Endothelial cell of umbilical vein (primary cell): Measurements from ENCODE around the gene SLC12A7. TPM values are rescaled to one million over a fixed set of nuclear protein-coding genes. Genes with fewer than 3 reads are reported as not detected.

Experiments used
- BruUV-seq: library from RNA; stranded (reverse); fragments of 400-500 nt; replicated peaks from 2 replicates; lab custom pipeline; 2021; lab: Mats Ljungman, UMichigan
- CTCF ChIA-PET: fragments of 300-600, 350-600 bp; sonication (Branson Sonifier 250); formaldehyde crosslinking; loops from one replicate; lab custom pipeline; 2021; ENCODE audit warnings: antibody characterized with exemption, inconsistent platforms; lab: Charles Lee
- POLR2A ChIA-PET: fragments of 300-600, 350-600 bp; sonication (Branson Sonifier 250); formaldehyde crosslinking; loops from one replicate; lab custom pipeline; 2021; ENCODE audit warnings: antibody characterized with exemption, inconsistent platforms; lab: Charles Lee
- DNase-seq: peaks from one replicate; pipeline ENCODE4 v3.0.0-alpha.2; 2011; ENCODE audit warnings: low read depth, low spot score
- FAIRE-seq: peaks from 2 replicates; lab custom pipeline; 2011; peaks lifted over from hg19 to GRCh38; lab: Jason Lieb, UNC
- H2AFZ ChIP-seq: 2 replicates; pipeline ENCODE4 v1.6.0; 2012; ENCODE audit warnings: low read depth, low read length, control low read depth, inconsistent platforms
- H3K27ac ChIP-seq: 2 replicates; pipeline ENCODE4 v1.5.1; 2011; ENCODE audit warnings: low read depth, mild to moderate bottlenecking, control low read depth, low read length, moderate library complexity; ENCODE audit not compliant: insufficient read depth
- H3K27me3 ChIP-seq, 2 experiments: 2 replicates each; pipeline versions ENCODE4 v1.6.0 to v1.6.1; 2011; ENCODE audit warnings: low read length in 2 of 2, mixed read lengths in 1 of 2; ENCODE audit not compliant: control insufficient read depth in 2 of 2, insufficient read depth in 2 of 2
- H3K36me3 ChIP-seq, 2 experiments: 2 replicates in 1 of 2; 3 replicates in 1 of 2; pipeline ENCODE4 v1.5.1; 2011; ENCODE audit warnings: low read length in 2 of 2, mild to moderate bottlenecking in 1 of 2, moderate library complexity in 1 of 2; ENCODE audit not compliant: control insufficient read depth in 2 of 2, insufficient read depth in 2 of 2; ENCODE audit errors: extremely low read depth in 1 of 2
- H3K4me1 ChIP-seq: 3 replicates; pipeline ENCODE4 v1.5.1; 2011; ENCODE audit warnings: mild to moderate bottlenecking, low read length; ENCODE audit not compliant: control insufficient read depth, insufficient read depth; ENCODE audit errors: extremely low read depth
- H3K4me2 ChIP-seq: 2 replicates; pipeline ENCODE4 v1.6.1; 2011; ENCODE audit warnings: low read length, control low read depth, mixed read lengths; ENCODE audit not compliant: insufficient read depth
- H3K4me3 ChIP-seq, 3 experiments: fragments of 200-600 bp in 1 of 3; sonication (generic), shearing (Covaris generic) in 1 of 3; replicated peaks in 1 of 3; 2 replicates each; pipeline ENCODE4 v1.5.1; 2011 to 2016; ENCODE audit warnings: control low read depth in 3 of 3, low read length in 3 of 3, mild to moderate bottlenecking in 2 of 3, inconsistent platforms in 1 of 3, low read depth in 1 of 3, moderate library complexity in 1 of 3; ENCODE audit not compliant: insufficient read depth in 1 of 3
- H3K79me2 ChIP-seq: 2 replicates; pipeline ENCODE4 v1.6.0; 2012; ENCODE audit warnings: low read length, inconsistent platforms; ENCODE audit not compliant: control insufficient read depth, insufficient read depth
- H3K9ac ChIP-seq: replicated peaks from 2 replicates; pipeline ENCODE3; 2011; ENCODE audit warnings: low read length, control low read depth; ENCODE audit not compliant: insufficient read depth; ENCODE audit errors: extremely low read depth
- H3K9me1 ChIP-seq: replicated peaks from 3 replicates; pipeline ENCODE4 v1.6.0; 2011; ENCODE audit warnings: mild to moderate bottlenecking, low read length; ENCODE audit not compliant: control insufficient read depth, insufficient read depth; ENCODE audit errors: extremely low read depth
- H3K9me3 ChIP-seq: replicated peaks from 2 replicates; pipeline ENCODE4 v1.5.1; 2012; ENCODE audit warnings: low read length, inconsistent platforms; ENCODE audit not compliant: control insufficient read depth, insufficient read depth
- H4K20me1 ChIP-seq: replicated peaks from 2 replicates; pipeline ENCODE3; 2011; ENCODE audit warnings: mild to moderate bottlenecking, low read length; ENCODE audit not compliant: control insufficient read depth, insufficient read depth; ENCODE audit errors: extremely low read depth
- EZH2 ChIP-seq: IDR thresholded peaks from 2 replicates; pipeline ENCODE4 v1.6.1; 2012; ENCODE audit warnings: borderline replicate concordance, low read depth, mild to moderate bottlenecking, moderate library complexity, low read length, inconsistent platforms; ENCODE audit not compliant: severe bottlenecking
- FOS ChIP-seq: IDR thresholded peaks from 2 replicates; pipeline ENCODE4 v1.6.1; 2011; ENCODE audit warnings: mild to moderate bottlenecking, low read length, moderate library complexity, borderline replicate concordance; ENCODE audit not compliant: insufficient read depth
- GATA2 ChIP-seq: IDR thresholded peaks from 2 replicates; pipeline ENCODE4 v1.7.0; 2011; ENCODE audit warnings: low read depth, mild to moderate bottlenecking, moderate library complexity, mixed read lengths, low read length; ENCODE audit not compliant: insufficient read length, insufficient read depth
- JUN ChIP-seq: IDR thresholded peaks from 2 replicates; pipeline ENCODE4 v1.6.1; 2011; ENCODE audit warnings: borderline replicate concordance, low read depth; ENCODE audit not compliant: insufficient read length, insufficient read depth
- MYC ChIP-seq: IDR thresholded peaks from one replicate; pipeline ENCODE4 v1.6.1; 2011; ENCODE audit warnings: mild to moderate bottlenecking, low read depth, low read length
- POLR2A ChIP-seq: IDR thresholded peaks from 2 replicates; pipeline ENCODE4 v1.6.1; 2012; ENCODE audit warnings: low read depth, mild to moderate bottlenecking, control low read depth, low read length
- POLR2AphosphoS5 ChIP-seq: IDR thresholded peaks from 2 replicates; pipeline ENCODE4 v1.6.1; 2012; ENCODE audit warnings: low read depth, mild to moderate bottlenecking, control low read depth, low read length, moderate library complexity; ENCODE audit not compliant: insufficient read depth
- dilution Hi-C: fragments of 300-500 bp; cut with MboI; formaldehyde crosslinking; loops from one replicate; pipeline ENCODE4 v1.15.0; 2019; ENCODE audit warnings: low sequenced_read_pairs; ENCODE audit not compliant: extremely low pct_ligation_motif_present
- intact Hi-C: fragments of 100-400 bp; cut with micrococcal nuclease; formaldehyde crosslinking; loops from one replicate; pipeline ENCODE4 v1.10.0; 2022
- polyA plus RNA-seq, 4 experiments: library from polyadenylated mRNA; depleted of rRNA in 3 of 4; stranded (reverse) in 3 of 4; unstranded in 1 of 4; fragments of >200 nt; gene quantifications; 2 replicates each; pipeline versions ENCODE4 v1.2.1 to v1.2.3, GENCODE V29; 2011 to 2012; ENCODE audit warnings: missing spikeins in 1 of 4
- total RNA-seq: library from RNA; stranded (reverse); gene quantifications from 2 replicates; pipeline ENCODE4 v1.2.3, GENCODE V29; 2021
- TF ChIP-seq, protein P1 (sequence below), 2 donors: IDR thresholded peaks; 1 replicate in 1 of 2; 2 replicates in 1 of 2; pipeline ENCODE4 v1.5.1; 2011; ENCODE audit warnings: low read length in 2 of 2, mild to moderate bottlenecking in 2 of 2, moderate library complexity in 2 of 2, control low read depth in 1 of 2, inconsistent platforms in 1 of 2, low read depth in 1 of 2; ENCODE audit not compliant: insufficient read depth in 1 of 2; ENCODE audit errors: extremely low read depth in 1 of 2
- TF ChIP-seq, protein P2 (sequence below): IDR thresholded peaks from 2 replicates; pipeline ENCODE4 v1.6.1; 2011; ENCODE audit not compliant: insufficient read depth, insufficient read length

Gene SLC12A7
- total and polyA plus RNA-seq, 2 donors (not counting 3 experiments of a cell fraction or from before 2014, with no cell fraction given), result 16.4 to 38.8 TPM

DNA sequence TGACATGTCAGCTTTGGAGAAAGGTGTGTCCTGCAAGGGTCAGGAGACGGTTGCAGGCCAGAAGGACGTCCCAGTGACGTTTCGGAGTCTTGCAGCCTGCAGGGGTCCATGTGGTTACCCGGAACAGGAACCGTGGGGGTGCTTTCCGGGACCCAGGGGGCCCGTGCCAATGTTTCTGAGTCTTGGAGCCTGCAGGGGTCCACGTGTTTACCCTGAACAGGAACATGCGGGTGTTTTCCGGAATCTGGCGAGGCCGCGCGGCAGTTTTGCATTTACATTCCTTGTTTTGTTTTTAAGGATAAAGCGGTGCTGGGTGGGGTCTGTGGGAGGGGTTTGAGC lies 72.7 kb downstream of the SLC12A7 start:
- no peaks in the 10 kb centered on the region for H4K20me1 ChIP-seq
- ChIA-PET CTCF (no interaction called here), POLR2A (no interaction called here)
- H3K27ac ChIP-seq, result no peak overlapping the region
- H2AFZ ChIP-seq, result no peak overlapping the region
- no TSS peak for BruUV-seq
- intact Hi-C loops (no loop called here), dilution Hi-C loops (no loop called here)
- no peak for TF ChIP-seq EZH2
- TF ChIP-seq POLR2AphosphoS5, result no peak
- no peak for TF ChIP-seq MYC
- TF ChIP-seq, protein P1, sequence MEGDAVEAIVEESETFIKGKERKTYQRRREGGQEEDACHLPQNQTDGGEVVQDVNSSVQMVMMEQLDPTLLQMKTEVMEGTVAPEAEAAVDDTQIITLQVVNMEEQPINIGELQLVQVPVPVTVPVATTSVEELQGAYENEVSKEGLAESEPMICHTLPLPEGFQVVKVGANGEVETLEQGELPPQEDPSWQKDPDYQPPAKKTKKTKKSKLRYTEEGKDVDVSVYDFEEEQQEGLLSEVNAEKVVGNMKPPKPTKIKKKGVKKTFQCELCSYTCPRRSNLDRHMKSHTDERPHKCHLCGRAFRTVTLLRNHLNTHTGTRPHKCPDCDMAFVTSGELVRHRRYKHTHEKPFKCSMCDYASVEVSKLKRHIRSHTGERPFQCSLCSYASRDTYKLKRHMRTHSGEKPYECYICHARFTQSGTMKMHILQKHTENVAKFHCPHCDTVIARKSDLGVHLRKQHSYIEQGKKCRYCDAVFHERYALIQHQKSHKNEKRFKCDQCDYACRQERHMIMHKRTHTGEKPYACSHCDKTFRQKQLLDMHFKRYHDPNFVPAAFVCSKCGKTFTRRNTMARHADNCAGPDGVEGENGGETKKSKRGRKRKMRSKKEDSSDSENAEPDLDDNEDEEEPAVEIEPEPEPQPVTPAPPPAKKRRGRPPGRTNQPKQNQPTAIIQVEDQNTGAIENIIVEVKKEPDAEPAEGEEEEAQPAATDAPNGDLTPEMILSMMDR (IDR thresholded peaks at IDR 0.05; ENCODE audit: extremely low read depth in 1 of 2, insufficient read depth in 1 of 2, low read depth in 1 of 2, low read length in 2 of 2), result no peak
- no peaks in the 10 kb centered on the region for H3K9me1 ChIP-seq
- FAIRE-seq (no peak), DNase-seq (no peak)
- H3K36me3 ChIP-seq, result no peaks in the 10 kb centered on the region
- H3K4me2 ChIP-seq, result no peak overlapping the region
- H3K27me3 ChIP-seq, result no peaks in the 10 kb centered on the region
- H3K9me3 ChIP-seq, result no peaks in the 10 kb centered on the region
- H3K9ac ChIP-seq, result no peak overlapping the region
- H3K4me3 ChIP-seq, result no peak overlapping the region
- no peaks in the 10 kb centered on the region for H3K79me2 ChIP-seq
- no peaks in the 10 kb centered on the region for H3K4me1 ChIP-seq

DNA sequence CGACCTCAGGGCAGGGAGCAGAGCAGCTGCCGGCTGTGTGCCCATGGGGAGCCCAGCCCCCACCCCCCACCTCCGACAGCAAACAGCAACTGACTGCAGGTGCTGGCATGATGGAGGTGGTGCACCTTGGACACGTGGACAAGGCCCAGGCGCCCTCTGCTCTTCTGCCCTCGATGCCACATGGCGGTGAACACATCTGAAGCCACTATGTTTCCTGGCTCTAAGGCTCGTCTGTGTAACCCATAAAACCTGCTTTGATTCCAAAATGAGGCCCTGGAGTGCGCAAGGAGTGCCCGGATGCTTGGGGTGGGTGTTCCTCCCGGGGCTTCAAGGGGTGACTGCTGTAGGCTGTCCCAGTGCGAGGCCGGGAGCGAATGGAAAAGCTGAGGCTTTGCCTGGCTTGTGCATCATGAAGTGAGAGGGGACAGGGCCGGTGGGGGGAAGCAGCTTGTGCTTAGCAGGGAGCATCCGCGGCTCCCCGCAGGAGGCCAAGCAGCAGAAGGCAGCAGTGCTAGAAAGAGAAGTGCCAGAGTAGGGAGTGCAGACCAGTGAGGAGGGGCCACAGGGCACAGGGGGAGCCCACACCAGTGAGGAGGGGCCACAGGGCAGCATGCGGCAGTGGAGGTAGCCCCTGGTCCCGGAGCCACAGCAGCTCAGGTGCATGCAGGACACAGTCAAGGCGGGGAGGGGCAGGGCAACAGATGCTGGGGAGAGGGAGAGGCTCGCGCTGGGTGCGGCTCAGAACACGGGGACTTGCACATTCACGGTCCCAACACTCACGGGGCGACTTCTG lies 73.2 kb downstream of the SLC12A7 start:
- TF ChIP-seq, protein P2, sequence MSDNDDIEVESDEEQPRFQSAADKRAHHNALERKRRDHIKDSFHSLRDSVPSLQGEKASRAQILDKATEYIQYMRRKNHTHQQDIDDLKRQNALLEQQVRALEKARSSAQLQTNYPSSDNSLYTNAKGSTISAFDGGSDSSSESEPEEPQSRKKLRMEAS, result no peak
- no peak for TF ChIP-seq JUN
- no peak for TF ChIP-seq EZH2
- TF ChIP-seq, protein P1 (IDR thresholded peaks at IDR 0.05; ENCODE audit: extremely low read depth in 1 of 2, insufficient read depth in 1 of 2, low read depth in 1 of 2, low read length in 2 of 2), result no peak
- no peak for TF ChIP-seq FOS
- no peak for TF ChIP-seq MYC
- no peak for TF ChIP-seq GATA2
- TF ChIP-seq POLR2AphosphoS5, result no peak
- TF ChIP-seq POLR2A, result no peak
- dilution Hi-C loops, result no loop called here
- no peak overlapping the region for H3K27ac ChIP-seq
- FAIRE-seq (no peak), DNase-seq (no peak)
- H3K9ac ChIP-seq, result no peak overlapping the region
- H3K9me1 ChIP-seq, result no peaks in the 10 kb centered on the region
- H3K79me2 ChIP-seq, result no peaks in the 10 kb centered on the region
- no peak overlapping the region for H2AFZ ChIP-seq
- BruUV-seq, result no TSS peak
- no peaks in the 10 kb centered on the region for H3K36me3 ChIP-seq
- ChIA-PET CTCF (no interaction called here), POLR2A (interaction anchor here (0.6 kb wide), 1 partner anchor 13 kb away, joined by 3 read pairs; no protein-coding TSS in a partner anchor)
- intact Hi-C loops, result no loop called here
- no peaks in the 10 kb centered on the region for H3K4me1 ChIP-seq
- H3K4me3 ChIP-seq, result no peak overlapping the region
- no peaks in the 10 kb centered on the region for H3K9me3 ChIP-seq
- H3K27me3 ChIP-seq, result no peaks in the 10 kb centered on the region
- no peak overlapping the region for H3K4me2 ChIP-seq
- no peaks in the 10 kb centered on the region for H4K20me1 ChIP-seq
